ENCODE data around the gene CIP2A. TPM values are rescaled to one million over a fixed set of nuclear protein-coding genes. Genes with fewer than 3 reads are reported as not detected.

CIP2A gene
- total and polyA plus RNA-seq, 2 donors from 2014 or later, result 0.82 to 3.5 TPM

- no peak for TF ChIP-seq CTCF (IDR thresholded peaks at IDR 0.05; ENCODE audit: borderline replicate concordance, extremely low read depth, insufficient read depth)
- Histone ChIP-seq H3K9ac (ENCODE audit: low read length in 3 of 3) (no peak overlapping the region), H3K9me3 (ENCODE audit: control insufficient read depth in 2 of 3, insufficient read depth in 1 of 3, low read length in 3 of 3) (no peaks in the 10 kb centered on the region), H3K27me3 (ENCODE audit: control insufficient read depth, insufficient read depth, low read length) (no peaks in the 10 kb centered on the region), H3K27ac (ENCODE audit: low read depth in 2 of 2, low read length in 2 of 2) (no peak overlapping the region), H3K4me3 (ENCODE audit: low read length in 3 of 3) (no peak overlapping the region), H3K36me3 (ENCODE audit: control insufficient read depth in 2 of 3, insufficient read depth in 3 of 3, low read length in 3 of 3) (no peaks in the 10 kb centered on the region), H3K4me1 (ENCODE audit: control insufficient read depth in 2 of 3, insufficient read depth in 2 of 3, low read depth in 1 of 3, low read length in 3 of 3) (no peaks in the 10 kb centered on the region)
- DNase-seq (no peak), FAIRE-seq (no peak)
- intact Hi-C loops (cut with DNase I), result no loop called here
Observed at GRCh38 chr3:108578064-108578463, 11.2 kb downstream of the CIP2A start.

GRCh38 chr3:108569336-108569735 is 19.9 kb downstream of the CIP2A start:
- no peaks in the 10 kb centered on the region for H3K27me3 ChIP-seq (ENCODE audit: control insufficient read depth, insufficient read depth, low read length)
- H3K9me3 ChIP-seq (ENCODE audit: control insufficient read depth in 2 of 3, insufficient read depth in 1 of 3, low read length in 3 of 3), result no peaks in the 10 kb centered on the region
- H3K9ac ChIP-seq (ENCODE audit: low read length in 3 of 3), result no peak overlapping the region
- no peak overlapping the region for H3K27ac ChIP-seq (ENCODE audit: low read depth in 2 of 2, low read length in 2 of 2)
- intact Hi-C loops (cut with DNase I), result no loop called here
- DNase-seq (no peak), FAIRE-seq (no peak)
- no peak for TF ChIP-seq CTCF (IDR thresholded peaks at IDR 0.05; ENCODE audit: borderline replicate concordance, extremely low read depth, insufficient read depth)
- H3K4me3 ChIP-seq (ENCODE audit: low read length in 3 of 3), result no peak overlapping the region
- H3K36me3 ChIP-seq (ENCODE audit: control insufficient read depth in 2 of 3, insufficient read depth in 3 of 3, low read length in 3 of 3), result no peaks in the 10 kb centered on the region
- peaks cover 0 to under 1% (median 0%) of the 10 kb centered on the region in 3 donors for H3K4me1 ChIP-seq (ENCODE audit: control insufficient read depth in 2 of 3, insufficient read depth in 2 of 3, low read depth in 1 of 3, low read length in 3 of 3)

GRCh38 chr3:108566599-108566998 is 22.6 kb downstream of the CIP2A start:
- H3K36me3 ChIP-seq (ENCODE audit: control insufficient read depth in 2 of 3, insufficient read depth in 3 of 3, low read length in 3 of 3), result no peaks in the 10 kb centered on the region
- no peak for TF ChIP-seq CTCF (IDR thresholded peaks at IDR 0.05; ENCODE audit: borderline replicate concordance, extremely low read depth, insufficient read depth)
- no peaks in the 10 kb centered on the region for H3K9me3 ChIP-seq (ENCODE audit: control insufficient read depth in 2 of 3, insufficient read depth in 1 of 3, low read length in 3 of 3)
- H3K27me3 ChIP-seq (ENCODE audit: control insufficient read depth, insufficient read depth, low read length), result no peaks in the 10 kb centered on the region
- no peak overlapping the region for H3K4me3 ChIP-seq (ENCODE audit: low read length in 3 of 3)
- H3K27ac ChIP-seq (ENCODE audit: low read depth in 2 of 2, low read length in 2 of 2), result no peak overlapping the region
- DNase-seq (no peak), FAIRE-seq (no peak)
- H3K9ac ChIP-seq (ENCODE audit: low read length in 3 of 3), result no peak overlapping the region
- H3K4me1 ChIP-seq (ENCODE audit: control insufficient read depth in 2 of 3, insufficient read depth in 2 of 3, low read depth in 1 of 3, low read length in 3 of 3), result peaks cover 0 to 4% (median 0%) of the 10 kb centered on the region in 3 donors
- intact Hi-C loops (cut with DNase I), result no loop called here

GRCh38 chr3:108565506-108565905 is 23.7 kb downstream of the CIP2A start:
- peaks cover 0 to 4% (median 0%) of the 10 kb centered on the region in 3 donors for H3K4me1 ChIP-seq (ENCODE audit: control insufficient read depth in 2 of 3, insufficient read depth in 2 of 3, low read depth in 1 of 3, low read length in 3 of 3)
- H3K27me3 ChIP-seq (ENCODE audit: control insufficient read depth, insufficient read depth, low read length), result no peaks in the 10 kb centered on the region
- H3K27ac ChIP-seq (ENCODE audit: low read depth in 2 of 2, low read length in 2 of 2), result no peak overlapping the region
- H3K36me3 ChIP-seq (ENCODE audit: control insufficient read depth in 2 of 3, insufficient read depth in 3 of 3, low read length in 3 of 3), result peaks cover 0 to 2% (median 0%) of the 10 kb centered on the region in 3 donors
- no peaks in the 10 kb centered on the region for H3K9me3 ChIP-seq (ENCODE audit: control insufficient read depth in 2 of 3, insufficient read depth in 1 of 3, low read length in 3 of 3)
- H3K9ac ChIP-seq (ENCODE audit: low read length in 3 of 3), result no peak overlapping the region
- FAIRE-seq (no peak), DNase-seq (no peak)
- no peak for TF ChIP-seq CTCF (IDR thresholded peaks at IDR 0.05; ENCODE audit: borderline replicate concordance, extremely low read depth, insufficient read depth)
- H3K4me3 ChIP-seq (ENCODE audit: low read length in 3 of 3), result no peak overlapping the region
- intact Hi-C loops (cut with DNase I), result no loop called here
